Endodermal cell (in vitro differentiated cells): ENCODE measurements around the gene PTPRM. TPM values are rescaled to one million over a fixed set of nuclear protein-coding genes. Genes with fewer than 3 reads are reported as not detected.

Experiments used
- DNase-seq: peaks from one replicate; pipeline ENCODE4 v3.0.0-alpha.2; 2017
- H3K27ac ChIP-seq: 2 replicates; pipeline ENCODE4 v1.5.1; 2013; ENCODE audit warnings: mild to moderate bottlenecking, low read depth, low read length, moderate library complexity
- H3K27me3 ChIP-seq: 2 replicates; pipeline ENCODE4 v1.6.1; 2013; ENCODE audit warnings: mild to moderate bottlenecking, low read length, moderate library complexity; ENCODE audit not compliant: insufficient read depth, control insufficient read depth, poor library complexity, severe bottlenecking
- H3K36me3 ChIP-seq: 2 replicates; pipeline ENCODE4 v1.7.0; 2013; ENCODE audit warnings: mild to moderate bottlenecking, low read length, moderate library complexity; ENCODE audit not compliant: control insufficient read depth, insufficient read depth
- H3K4me1 ChIP-seq: one replicate; pipeline ENCODE4 v1.7.0; 2013; ENCODE audit warnings: low read length; ENCODE audit not compliant: control insufficient read depth, insufficient read depth
- H3K4me3 ChIP-seq: 2 replicates; pipeline ENCODE4 v1.5.1; 2013; ENCODE audit warnings: mild to moderate bottlenecking, low read length, moderate library complexity
- H3K9ac ChIP-seq: 2 replicates; pipeline ENCODE4 v1.6.1; 2013; ENCODE audit warnings: mild to moderate bottlenecking, low read length, moderate library complexity; ENCODE audit not compliant: poor library complexity, severe bottlenecking; ENCODE audit errors: extremely low read depth
- H3K9me3 ChIP-seq: 2 replicates; pipeline ENCODE4 v1.6.1; 2013; ENCODE audit warnings: mild to moderate bottlenecking, low read length, moderate library complexity; ENCODE audit not compliant: control insufficient read depth
- H3K27ac Mint-ChIP-seq: 2 replicates; pipeline ENCODE4 v1.8.0; 2020; ENCODE audit warnings: mixed read lengths
- H3K27me3 Mint-ChIP-seq: 2 replicates; pipeline ENCODE4 v1.8.0; 2021; ENCODE audit warnings: mild to moderate bottlenecking, mixed read lengths; ENCODE audit not compliant: insufficient read depth
- H3K36me3 Mint-ChIP-seq: 2 replicates; pipeline ENCODE4 v1.8.0; 2020; ENCODE audit warnings: low read depth, mixed read lengths
- H3K4me1 Mint-ChIP-seq: 2 replicates; pipeline ENCODE4 v1.8.0; 2020; ENCODE audit warnings: mixed read lengths
- H3K4me3 Mint-ChIP-seq: 2 replicates; pipeline ENCODE4 v1.8.0; 2020; ENCODE audit warnings: mild to moderate bottlenecking, moderate library complexity, mixed read lengths
- H3K9me3 Mint-ChIP-seq: 2 replicates; pipeline ENCODE4 v1.8.0; 2020; ENCODE audit warnings: mild to moderate bottlenecking, mixed read lengths
- CTCF ChIP-seq: fragments of 200-600 bp; sonication (generic); conservative IDR thresholded peaks from 2 replicates; pipeline ENCODE4 v1.5.0; 2021; ENCODE audit warnings: antibody characterized with exemption, mild to moderate bottlenecking
- WGBS, 2 experiments: methylation state at CpG; one replicate each; pipeline versions ENCODE4 v1.1.5 to v1.1.7; 2013; ENCODE audit warnings: missing lambda C conversion rate in 2 of 2, mixed read lengths in 1 of 2; ENCODE audit not compliant: insufficient coverage in 1 of 2, insufficient read length in 1 of 2; 5-methylcytosine and 5-hydroxymethylcytosine counted together
- total RNA-seq, 2 donors: library from RNA; stranded (reverse); fragmentation: NEBNext Ultra II Directional in 1 of 2; extraction: Animal tissue kit (Norgen Biotek cat#: 25700) in 1 of 2; gene quantifications; 2 replicates in 1 of 2; 3 replicates in 1 of 2; pipeline ENCODE4 v1.2.1, GENCODE V29; 2021

PTPRM gene
- total RNA-seq, 2 donors from 2014 or later, result 47.2 to 57.6 TPM

- Histone ChIP-seq H3K4me1 (peaks cover 8% of the 10 kb centered on the region), H3K27ac (no peak overlapping the region), H3K36me3 (peaks cover 31% of the 10 kb centered on the region), H3K27me3 (no peaks in the 10 kb centered on the region), H3K9me3 (no peaks in the 10 kb centered on the region), H3K4me3 (peak overlapping the region; percentile 3), H3K9ac (no peak overlapping the region)
- Mint-ChIP-seq H3K4me3 (peak overlapping the region; percentile 18), H3K27me3 (no peaks in the 10 kb centered on the region), H3K36me3 (peaks cover 4% of the 10 kb centered on the region), H3K27ac (no peak overlapping the region), H3K4me1 (peaks cover 23% of the 10 kb centered on the region), H3K9me3 (no peaks in the 10 kb centered on the region)
- no peak for TF ChIP-seq CTCF
- DNase-seq, result peak; percentile 69
- 72 to 87% methylated on average over 2 to 7 of the region's 7 CpGs for WGBS, 2 experiments
Observed at GRCh38 chr18:7946734-7947377, 379.7 kb downstream of the PTPRM start.

GRCh38 chr18:7950380-7951136 is 383.4 kb downstream of the PTPRM start:
- H3K9ac ChIP-seq, result no peak overlapping the region
- no peaks in the 10 kb centered on the region for H3K9me3 Mint-ChIP-seq
- H3K9me3 ChIP-seq, result no peaks in the 10 kb centered on the region
- H3K27ac Mint-ChIP-seq, result no peak overlapping the region
- WGBS, 2 experiments, result 92 to 100% methylated on average over 6 of the region's 6 CpGs
- H3K36me3 ChIP-seq, result peaks cover 38% of the 10 kb centered on the region
- peaks cover 8% of the 10 kb centered on the region for H3K4me1 ChIP-seq
- H3K27me3 ChIP-seq, result no peaks in the 10 kb centered on the region
- no peak overlapping the region for H3K4me3 ChIP-seq
- no peak overlapping the region for H3K27ac ChIP-seq
- H3K4me1 Mint-ChIP-seq, result peaks cover 22% of the 10 kb centered on the region
- H3K4me3 Mint-ChIP-seq, result no peak overlapping the region
- peaks cover 9% of the 10 kb centered on the region for H3K36me3 Mint-ChIP-seq
- no peaks in the 10 kb centered on the region for H3K27me3 Mint-ChIP-seq
- TF ChIP-seq CTCF, result no peak
- DNase-seq, result no peak

GRCh38 chr18:7953095-7953958 is 386.2 kb downstream of the PTPRM start:
- WGBS, 2 experiments, result 93 to 98% methylated on average over 3 to 8 of the region's 8 CpGs
- Mint-ChIP-seq H3K27ac (no peak overlapping the region), H3K27me3 (no peaks in the 10 kb centered on the region), H3K9me3 (no peaks in the 10 kb centered on the region), H3K4me3 (no peak overlapping the region), H3K36me3 (peaks cover 9% of the 10 kb centered on the region), H3K4me1 (peaks cover 5% of the 10 kb centered on the region)
- H3K36me3 ChIP-seq, result peaks cover 39% of the 10 kb centered on the region
- DNase-seq, result no peak
- H3K9me3 ChIP-seq, result no peaks in the 10 kb centered on the region
- H3K27me3 ChIP-seq, result no peaks in the 10 kb centered on the region
- no peak overlapping the region for H3K9ac ChIP-seq
- no peak for TF ChIP-seq CTCF
- H3K27ac ChIP-seq, result no peak overlapping the region
- H3K4me3 ChIP-seq, result no peak overlapping the region
- H3K4me1 ChIP-seq, result no peaks in the 10 kb centered on the region
